ENCODE data around the gene IWS1. TPM values are rescaled to one million over a fixed set of nuclear protein-coding genes. Genes with fewer than 3 reads are reported as not detected.

IWS1 gene
- total RNA-seq, 3 donors from 2014 or later = 24.0 to 51.8 (median 43.2) TPM

DNA sequence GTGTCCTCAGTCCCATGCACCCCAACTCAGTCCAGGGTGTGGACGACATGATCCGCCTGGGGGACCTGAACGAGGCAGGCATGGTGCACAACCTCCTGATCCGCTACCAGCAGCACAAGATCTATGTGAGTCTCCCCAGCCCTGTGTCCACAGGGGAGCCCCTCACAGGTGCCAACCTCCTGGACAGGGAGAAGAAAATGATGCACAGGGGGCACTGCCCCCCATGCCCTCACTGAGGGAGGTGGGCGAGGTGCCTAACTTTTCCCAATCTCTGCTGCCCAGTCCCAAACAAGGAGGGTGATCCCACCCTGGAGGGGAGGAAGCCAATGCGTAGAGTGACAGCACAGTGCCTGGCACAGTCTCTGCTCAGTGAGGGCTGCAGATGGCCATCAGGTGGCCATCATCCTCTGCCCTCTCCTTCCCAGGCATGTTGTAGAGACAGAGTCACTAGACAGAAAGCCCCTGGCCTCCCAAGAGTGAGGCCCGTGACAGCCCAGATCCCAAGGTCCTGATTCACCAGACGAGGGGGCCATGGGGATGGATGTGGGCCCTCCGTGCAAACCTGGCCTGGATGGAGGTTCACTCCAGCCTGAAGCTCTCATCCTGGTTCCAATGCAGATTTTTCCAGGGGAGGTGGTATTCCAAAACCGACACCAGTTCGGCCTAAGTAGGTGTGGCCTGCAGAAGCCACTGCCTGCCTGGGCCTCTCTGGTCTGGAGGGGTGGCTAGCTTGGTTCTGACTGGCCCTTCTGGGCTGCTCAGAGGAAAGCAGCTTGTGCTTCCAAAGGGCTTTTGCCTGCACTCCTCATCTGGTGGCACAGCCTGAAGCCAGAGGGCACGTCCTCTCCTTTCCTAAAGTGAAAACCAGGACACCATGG lies 39.2 kb upstream of the IWS1 start:
- no peaks in the 10 kb centered on the region for H3K36me3 ChIP-seq
- H3K9me3 ChIP-seq = no peaks in the 10 kb centered on the region
- no peak for DNase-seq (ENCODE audit: low spot score in 2 of 2)
- H3K27ac ChIP-seq = no peak overlapping the region
- no peaks in the 10 kb centered on the region for H3K27me3 ChIP-seq
- H3K4me3 ChIP-seq = no peak overlapping the region
- intact Hi-C loops (cut with DNase I; ENCODE audit: low total_unique reads) = loop anchor here (2.0 kb wide), 1 partner anchor 47 kb away; no protein-coding TSS in a partner anchor
- TF ChIP-seq POLR2AphosphoS5 (IDR thresholded peaks at IDR 0.05) (no peak), POLR2A (IDR thresholded peaks at IDR 0.05) (no peak)
- TF ChIP-seq, protein P1, sequence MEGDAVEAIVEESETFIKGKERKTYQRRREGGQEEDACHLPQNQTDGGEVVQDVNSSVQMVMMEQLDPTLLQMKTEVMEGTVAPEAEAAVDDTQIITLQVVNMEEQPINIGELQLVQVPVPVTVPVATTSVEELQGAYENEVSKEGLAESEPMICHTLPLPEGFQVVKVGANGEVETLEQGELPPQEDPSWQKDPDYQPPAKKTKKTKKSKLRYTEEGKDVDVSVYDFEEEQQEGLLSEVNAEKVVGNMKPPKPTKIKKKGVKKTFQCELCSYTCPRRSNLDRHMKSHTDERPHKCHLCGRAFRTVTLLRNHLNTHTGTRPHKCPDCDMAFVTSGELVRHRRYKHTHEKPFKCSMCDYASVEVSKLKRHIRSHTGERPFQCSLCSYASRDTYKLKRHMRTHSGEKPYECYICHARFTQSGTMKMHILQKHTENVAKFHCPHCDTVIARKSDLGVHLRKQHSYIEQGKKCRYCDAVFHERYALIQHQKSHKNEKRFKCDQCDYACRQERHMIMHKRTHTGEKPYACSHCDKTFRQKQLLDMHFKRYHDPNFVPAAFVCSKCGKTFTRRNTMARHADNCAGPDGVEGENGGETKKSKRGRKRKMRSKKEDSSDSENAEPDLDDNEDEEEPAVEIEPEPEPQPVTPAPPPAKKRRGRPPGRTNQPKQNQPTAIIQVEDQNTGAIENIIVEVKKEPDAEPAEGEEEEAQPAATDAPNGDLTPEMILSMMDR (IDR thresholded peaks at IDR 0.05) = no peak
- no peaks in the 10 kb centered on the region for H3K4me1 ChIP-seq

DNA sequence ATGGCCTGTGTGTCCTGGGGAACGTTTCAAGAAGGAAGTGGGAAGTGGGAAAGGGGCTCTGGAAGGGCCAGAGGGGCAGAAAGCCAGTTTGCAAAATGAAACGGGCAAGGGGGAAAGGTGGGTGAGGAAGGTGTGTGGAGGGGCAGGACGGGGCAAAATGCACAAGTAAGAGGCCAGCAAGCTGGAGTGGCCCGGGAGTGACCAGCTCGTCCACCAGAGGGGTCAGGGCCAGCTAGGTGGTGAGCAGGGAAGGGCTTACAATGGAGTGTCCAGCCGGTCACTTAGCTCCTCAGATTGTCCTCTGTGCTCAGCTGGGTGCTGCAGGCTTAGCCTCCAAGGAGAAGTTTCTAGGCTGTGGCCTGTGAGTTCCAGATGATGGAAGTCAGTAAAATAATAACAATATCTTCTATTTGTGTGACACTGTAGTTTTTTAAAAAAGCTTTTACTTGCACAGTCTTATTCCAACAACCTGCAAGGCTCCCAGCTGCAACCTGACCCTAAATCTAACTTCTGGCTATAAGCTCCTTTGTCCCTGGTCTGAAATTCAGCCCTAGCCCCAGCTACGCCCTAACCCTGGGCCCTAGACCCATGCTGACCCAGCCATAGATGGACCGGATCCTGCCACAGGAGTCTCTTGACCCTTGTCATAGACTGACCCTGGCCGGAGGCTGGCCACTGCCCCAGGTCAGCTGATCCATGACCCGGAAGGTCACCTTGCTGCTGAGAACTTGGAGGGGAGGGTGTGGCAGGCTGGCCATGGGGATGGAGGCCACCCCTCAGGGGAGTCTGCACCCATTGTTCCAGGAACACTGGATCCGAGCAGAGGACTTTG lies 38.4 kb upstream of the IWS1 start:
- Histone ChIP-seq H3K4me3 (no peak overlapping the region), H3K4me1 (no peaks in the 10 kb centered on the region), H3K36me3 (no peaks in the 10 kb centered on the region), H3K9me3 (no peaks in the 10 kb centered on the region), H3K27ac (no peak overlapping the region), H3K27me3 (no peaks in the 10 kb centered on the region)
- intact Hi-C loops (cut with DNase I; ENCODE audit: low total_unique reads) = no loop called here
- no peak for TF ChIP-seq POLR2A (IDR thresholded peaks at IDR 0.05)
- TF ChIP-seq POLR2AphosphoS5 (IDR thresholded peaks at IDR 0.05) = no peak
- TF ChIP-seq, protein P1 (IDR thresholded peaks at IDR 0.05) = no peak
- no peak for DNase-seq (ENCODE audit: low spot score in 2 of 2)

DNA sequence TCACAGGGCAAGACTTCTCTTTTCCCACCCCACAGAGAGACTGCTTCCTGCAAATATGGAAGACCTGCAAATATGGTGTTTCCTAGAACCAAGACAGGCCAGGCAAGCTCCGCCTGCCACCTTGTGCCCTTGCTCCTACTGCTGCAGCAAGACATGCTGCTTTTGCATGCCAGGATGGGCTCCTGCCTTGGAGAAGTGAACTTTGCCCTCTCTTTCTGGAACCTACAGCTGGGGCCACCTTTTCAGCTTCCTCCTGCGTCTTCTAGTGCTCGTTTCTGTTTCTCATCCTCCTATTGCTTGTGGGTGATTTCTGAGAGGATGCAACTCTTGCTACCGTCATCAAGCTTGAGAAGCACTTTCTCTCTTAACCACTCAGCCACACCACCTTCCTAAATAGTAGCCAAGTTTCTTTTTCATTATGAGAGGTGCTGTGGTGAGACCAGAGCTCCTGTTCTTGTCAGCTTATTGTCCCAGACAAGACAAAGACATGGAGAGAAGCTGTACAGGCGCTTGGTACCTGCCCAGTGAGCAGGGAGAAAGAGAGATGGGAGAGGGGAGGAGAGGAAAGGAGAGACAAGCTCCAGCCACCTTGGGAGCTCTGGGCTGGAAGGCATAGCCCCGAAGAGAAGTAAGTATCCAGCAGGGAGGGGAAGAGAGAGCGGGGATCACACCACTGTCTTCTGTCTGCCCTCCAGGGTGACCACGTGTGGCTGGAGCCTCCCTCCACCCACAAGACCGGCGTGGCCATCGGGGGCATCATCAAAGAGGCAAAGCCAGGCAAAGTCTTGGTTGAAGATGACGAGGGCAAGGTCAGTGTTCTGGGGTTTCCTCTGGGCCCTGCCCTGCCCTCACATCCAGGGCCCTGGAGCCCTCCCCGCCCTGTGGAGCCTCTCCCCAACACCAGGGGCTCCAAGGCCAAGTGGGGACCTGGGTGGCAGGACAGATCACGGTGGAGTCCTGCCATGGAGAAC lies 37.5 kb upstream of the IWS1 start:
- no peak for DNase-seq (ENCODE audit: low spot score in 2 of 2)
- no peak overlapping the region for H3K4me3 ChIP-seq
- no peaks in the 10 kb centered on the region for H3K9me3 ChIP-seq
- H3K4me1 ChIP-seq = no peaks in the 10 kb centered on the region
- TF ChIP-seq POLR2AphosphoS5 (IDR thresholded peaks at IDR 0.05) (no peak), POLR2A (IDR thresholded peaks at IDR 0.05) (no peak)
- TF ChIP-seq, protein P1 (IDR thresholded peaks at IDR 0.05) = no peak
- no peaks in the 10 kb centered on the region for H3K36me3 ChIP-seq
- H3K27ac ChIP-seq = no peak overlapping the region
- intact Hi-C loops (cut with DNase I; ENCODE audit: low total_unique reads) = no loop called here
- H3K27me3 ChIP-seq = no peaks in the 10 kb centered on the region

DNA sequence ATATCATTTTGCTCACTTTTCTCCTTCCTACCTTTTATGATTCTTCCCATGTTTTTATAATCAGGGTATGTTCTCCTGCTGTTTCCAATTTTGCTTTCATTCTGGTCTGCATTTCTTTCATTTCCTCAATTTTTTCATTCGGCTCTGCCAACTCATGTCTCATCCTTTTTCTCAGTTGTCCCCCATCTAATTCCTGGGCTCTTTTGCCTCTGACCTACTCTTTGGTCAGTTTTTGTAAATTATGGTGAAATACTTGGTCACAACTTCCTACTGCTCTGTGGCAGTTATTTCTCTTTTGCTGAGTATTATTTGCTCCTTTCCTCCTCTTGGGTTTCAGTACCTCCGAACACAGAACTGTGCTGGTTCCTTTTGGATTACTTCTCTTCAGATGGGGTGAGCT lies 36.6 kb upstream of the IWS1 start:
- no peak overlapping the region for H3K27ac ChIP-seq
- TF ChIP-seq, protein P1 (IDR thresholded peaks at IDR 0.05) = no peak
- TF ChIP-seq POLR2AphosphoS5 (IDR thresholded peaks at IDR 0.05) (no peak), POLR2A (IDR thresholded peaks at IDR 0.05) (no peak)

More for the DNA sequence above, 36.6 kb upstream of the IWS1 start:
- intact Hi-C loops (cut with DNase I; ENCODE audit: low total_unique reads) = no loop called here
- no peaks in the 10 kb centered on the region for H3K9me3 ChIP-seq
- no peaks in the 10 kb centered on the region for H3K27me3 ChIP-seq
- H3K36me3 ChIP-seq = no peaks in the 10 kb centered on the region
- no peaks in the 10 kb centered on the region for H3K4me1 ChIP-seq
- H3K4me3 ChIP-seq = no peak overlapping the region
- DNase-seq (ENCODE audit: low spot score in 2 of 2) = no peak

Measured in breast epithelium (tissue), 4 donors.